ENCODE results near the gene TSPO.
"Not testable (repeated sequence)": the region's sequence is repeated elsewhere in the genome, so short reads cannot be mapped to it uniquely, and the experiment has no call there.

Gene TSPO

DNA sequence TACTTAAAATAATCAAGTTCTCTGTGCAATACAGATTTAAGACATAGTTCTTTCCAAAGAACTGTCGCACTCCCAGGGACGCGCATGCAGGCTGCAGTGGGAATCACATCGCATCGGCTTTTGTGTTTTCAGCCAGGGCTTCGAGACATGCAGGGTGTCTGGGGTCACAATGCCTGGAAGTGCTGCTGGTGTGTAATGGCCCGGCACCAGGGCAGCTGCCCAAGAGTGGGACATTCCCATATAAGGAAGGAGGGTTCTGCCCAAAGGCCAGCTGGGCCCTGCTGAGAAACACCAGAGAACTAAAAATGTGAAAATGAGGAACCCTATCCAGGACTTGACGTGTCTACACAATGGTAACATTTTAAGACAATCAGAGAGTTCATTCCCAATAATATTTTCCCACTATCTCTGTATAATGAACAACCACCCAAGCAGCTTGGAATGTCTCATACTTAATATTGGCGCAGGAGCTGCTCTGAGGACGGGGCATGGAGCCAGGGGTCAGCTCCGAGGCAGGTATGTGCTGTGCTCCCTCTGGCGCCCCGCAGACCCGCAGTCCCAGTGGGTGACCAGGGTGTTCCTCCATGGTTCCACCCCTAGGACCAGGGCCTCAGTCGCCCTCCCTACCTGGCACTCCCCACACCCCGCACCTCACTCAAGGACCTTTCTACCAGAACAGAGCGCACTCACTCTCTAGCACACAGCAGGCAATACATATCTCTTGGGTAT, 19.4 kb upstream of the TSPO start:
- DNase-seq = no peak

- no peak for DNase-seq
Observed at GRCh38 chr22:43133401-43133800, 18.0 kb upstream of the TSPO start.

GRCh38 chr22:43134553-43134952, 16.8 kb upstream of the TSPO start:
- DNase-seq = no peak

- DNase-seq = no peak
Observed at GRCh38 chr22:43135565-43135964, 15.8 kb upstream of the TSPO start.

GRCh38 chr22:43136255-43136654, 15.1 kb upstream of the TSPO start:
- DNase-seq = peak; percentile 76

- no peak for DNase-seq
Observed at GRCh38 chr22:43136801-43137200, 14.6 kb upstream of the TSPO start.

DNA sequence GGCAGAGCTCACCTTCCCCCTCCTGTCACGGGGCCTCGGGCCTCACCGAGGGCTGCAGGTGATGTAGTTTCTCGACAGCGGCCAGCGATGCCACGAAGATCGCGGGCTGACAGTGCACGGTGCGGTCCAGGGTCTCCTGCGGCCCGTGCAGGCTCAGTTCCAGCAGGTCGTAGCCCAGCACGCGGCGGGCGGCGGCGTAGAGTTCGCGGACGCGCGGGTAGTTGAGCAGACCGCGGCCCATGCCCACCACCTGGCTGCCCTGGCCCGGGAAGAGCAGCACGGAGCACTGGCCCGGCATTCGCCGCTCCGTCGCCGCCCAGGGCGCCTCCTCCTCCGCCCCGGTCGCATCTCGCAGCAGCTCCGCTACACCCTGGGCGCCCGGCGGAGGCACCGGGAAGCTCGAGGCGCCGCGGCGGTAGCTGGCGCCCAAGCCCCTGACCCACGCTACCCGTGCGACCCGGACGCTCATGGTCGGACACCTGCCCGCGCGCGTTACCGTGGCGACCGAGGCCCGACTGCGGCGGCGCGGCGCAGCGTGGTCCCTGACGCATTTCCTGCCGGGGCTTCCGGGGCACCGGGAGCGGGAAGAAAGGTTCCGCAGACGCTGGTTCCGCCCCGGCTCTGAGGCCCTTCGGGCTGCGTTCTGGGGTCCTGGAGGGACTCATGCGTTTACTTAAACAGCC, 8.3 kb upstream of the TSPO start, which contains the start of gene MCAT:
Gene MCAT (minus strand): TSS at position 519 of the 683 bp plus-strand sequence. CDS start 50 bp downstream, at position 469.
- peak; percentile 93 for DNase-seq

GRCh38 chr22:43144949-43145348, 6.4 kb upstream of the TSPO start:
- DNase-seq = no peak

- not testable (repeated sequence) for DNase-seq
Observed at GRCh38 chr22:43145371-43145770, 6.0 kb upstream of the TSPO start.

DNA sequence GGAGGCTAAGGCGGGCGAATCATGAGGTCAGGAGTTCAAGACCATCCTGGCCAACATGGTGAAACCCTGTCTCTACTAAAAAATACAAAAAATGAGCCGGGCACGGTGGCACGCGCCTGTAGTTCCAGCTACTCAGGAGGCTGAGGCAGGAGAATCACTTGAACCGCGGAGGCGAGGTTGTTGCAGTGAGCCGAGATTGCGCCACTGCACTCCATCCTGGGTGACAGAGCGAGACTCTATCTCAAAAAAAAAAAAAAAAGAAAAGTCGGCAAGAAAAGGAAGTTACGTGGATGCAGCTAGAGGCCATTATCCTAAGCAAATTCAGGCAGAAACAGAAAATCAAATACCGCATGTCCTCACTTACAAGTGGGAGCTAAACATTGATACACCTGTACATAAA, 5.0 kb upstream of the TSPO start:
- DNase-seq = not testable (repeated sequence)

DNA sequence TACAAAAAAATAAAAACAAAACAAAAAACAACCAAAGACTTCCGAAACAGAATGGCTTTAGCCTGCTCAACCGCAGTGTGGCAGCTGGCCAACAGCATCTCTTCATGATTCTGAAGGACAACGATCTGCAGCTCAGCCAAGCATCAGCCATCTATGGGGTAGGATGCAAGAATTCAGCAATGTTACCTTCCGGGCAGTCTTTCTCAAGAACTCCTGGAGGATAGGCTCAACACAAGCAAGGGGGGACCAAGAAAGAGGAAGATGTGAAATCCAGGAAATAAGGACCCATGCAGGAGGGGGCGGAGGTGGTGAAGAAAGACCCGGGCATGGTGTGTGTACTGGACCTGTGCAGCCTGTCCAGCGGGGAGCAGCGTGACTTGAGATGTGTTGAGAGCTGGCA, 3.5 kb upstream of the TSPO start:
- no peak for DNase-seq

DNA sequence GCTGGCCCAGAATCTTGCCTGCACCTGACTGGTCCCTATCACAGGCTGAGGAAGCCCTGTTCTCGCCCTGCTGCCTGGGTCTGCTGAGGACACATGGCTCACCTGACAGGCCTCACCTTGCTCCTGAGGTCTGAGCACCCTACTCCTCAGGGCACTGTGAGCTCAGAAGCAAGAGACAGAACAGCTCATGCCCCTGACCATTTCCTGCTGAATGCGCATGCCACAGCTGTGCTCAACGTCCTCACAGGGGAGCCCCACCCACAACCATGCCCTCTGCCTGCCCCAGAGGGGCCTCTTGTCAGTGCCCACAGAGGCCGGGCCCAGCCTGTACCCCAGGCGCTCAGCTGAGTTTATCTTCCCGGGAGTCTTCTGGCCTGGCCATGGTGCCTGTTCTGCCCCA, 2.8 kb upstream of the TSPO start:
- DNase-seq = no peak

- DNase-seq = no peak
Observed at GRCh38 chr22:43150731-43151206, 590 bp upstream of the TSPO start.

DNA sequence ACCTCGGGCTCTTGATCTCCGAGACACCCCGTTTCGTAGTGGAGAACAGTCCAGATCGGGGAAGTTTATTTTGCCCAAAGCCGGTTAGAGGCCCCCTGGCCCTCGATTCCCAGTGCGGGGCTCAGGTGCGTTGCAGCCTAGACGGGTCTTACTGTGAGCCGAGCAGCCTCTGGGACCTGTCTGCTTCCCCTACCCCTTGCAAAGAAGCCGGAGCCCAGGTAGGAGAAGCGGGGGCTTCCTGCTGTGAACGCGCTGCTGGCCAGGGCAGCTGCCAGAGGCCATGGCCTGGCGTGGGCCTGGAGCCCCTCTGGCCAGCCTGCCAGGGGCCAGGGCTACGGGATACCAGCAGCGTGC, 621 bp downstream of the TSPO start:
- no peak for DNase-seq

- DNase-seq = peak; percentile 88
Observed at GRCh38 chr22:43152357-43153071, 1.2 kb downstream of the TSPO start.

DNA sequence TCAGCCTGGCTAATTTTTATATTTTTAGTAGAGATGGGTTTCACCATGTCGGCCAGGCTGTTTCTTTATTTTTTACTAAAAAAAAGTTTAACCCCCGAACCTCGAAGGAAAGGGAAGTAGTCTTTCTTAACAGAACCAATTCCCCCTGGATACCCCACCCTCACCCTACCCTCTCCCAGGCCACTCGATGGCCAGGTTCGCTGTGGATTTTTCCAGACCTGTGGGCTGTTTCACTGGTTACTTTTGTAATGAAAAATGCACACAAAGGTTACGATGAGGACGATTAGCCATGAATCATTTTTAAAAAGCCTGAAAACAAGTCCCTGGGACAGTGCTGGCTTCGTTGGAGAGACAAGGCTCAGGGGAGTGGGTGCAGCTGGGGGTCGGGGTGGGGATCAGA, 2.5 kb downstream of the TSPO start:
- no peak for DNase-seq

- DNase-seq = no peak
Observed at GRCh38 chr22:43154887-43155536, 3.7 kb downstream of the TSPO start.

GRCh38 chr22:43155789-43156188, 4.4 kb downstream of the TSPO start:
- DNase-seq = no peak

DNA sequence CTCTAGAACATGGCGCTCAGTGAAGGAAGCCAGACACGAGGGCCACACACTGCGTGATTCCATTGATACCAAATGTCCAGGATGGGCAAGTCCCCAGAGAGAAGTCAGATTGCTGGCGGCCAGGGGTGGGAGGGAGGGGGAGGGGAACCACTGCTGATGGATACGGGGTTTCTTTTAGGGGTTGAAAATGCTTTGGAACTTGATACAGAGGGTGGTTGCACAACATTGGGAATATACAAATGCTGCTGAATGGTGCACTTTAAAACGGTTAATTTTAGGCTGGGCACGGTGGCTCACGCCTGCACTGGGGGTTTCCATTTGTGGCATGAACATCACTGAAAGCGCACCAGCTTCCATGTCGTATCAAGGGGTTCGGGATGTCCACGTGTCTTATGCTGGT, 5.1 kb downstream of the TSPO start:
- DNase-seq = no peak

DNA sequence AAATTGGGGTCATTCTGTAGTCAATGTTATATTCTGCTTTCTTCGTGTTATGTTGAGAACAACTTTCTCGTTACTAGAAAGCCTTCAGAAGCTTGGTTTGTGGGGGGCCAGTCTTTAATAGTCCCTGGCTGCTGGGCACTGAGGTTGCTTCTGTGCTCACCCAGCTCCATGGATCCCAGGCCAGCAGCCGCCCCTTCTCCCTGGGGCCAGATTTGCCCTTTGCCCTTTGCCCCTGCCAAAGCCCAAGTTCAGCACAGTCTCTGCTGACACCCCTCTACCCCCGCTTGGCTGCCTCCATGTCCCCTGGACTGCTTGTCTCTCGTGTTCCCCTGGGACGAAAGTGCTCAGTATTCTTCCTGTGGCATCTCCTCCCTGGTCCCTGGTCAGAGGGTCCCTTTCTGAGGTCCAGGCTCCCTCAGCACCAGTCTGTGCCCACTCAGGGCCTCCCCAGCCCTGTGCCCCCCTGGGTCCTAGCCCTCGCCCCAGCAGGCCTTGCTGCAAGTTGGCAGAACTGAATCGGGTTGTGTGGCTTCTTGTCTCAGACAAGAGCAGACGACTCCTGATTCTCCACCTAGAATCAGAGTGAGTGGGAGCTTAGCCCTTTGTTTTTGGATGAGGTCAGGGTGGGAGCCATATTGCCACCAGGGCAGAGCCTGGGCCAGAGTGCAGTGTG, 6.7 kb downstream of the TSPO start:
- no peak for DNase-seq

DNA sequence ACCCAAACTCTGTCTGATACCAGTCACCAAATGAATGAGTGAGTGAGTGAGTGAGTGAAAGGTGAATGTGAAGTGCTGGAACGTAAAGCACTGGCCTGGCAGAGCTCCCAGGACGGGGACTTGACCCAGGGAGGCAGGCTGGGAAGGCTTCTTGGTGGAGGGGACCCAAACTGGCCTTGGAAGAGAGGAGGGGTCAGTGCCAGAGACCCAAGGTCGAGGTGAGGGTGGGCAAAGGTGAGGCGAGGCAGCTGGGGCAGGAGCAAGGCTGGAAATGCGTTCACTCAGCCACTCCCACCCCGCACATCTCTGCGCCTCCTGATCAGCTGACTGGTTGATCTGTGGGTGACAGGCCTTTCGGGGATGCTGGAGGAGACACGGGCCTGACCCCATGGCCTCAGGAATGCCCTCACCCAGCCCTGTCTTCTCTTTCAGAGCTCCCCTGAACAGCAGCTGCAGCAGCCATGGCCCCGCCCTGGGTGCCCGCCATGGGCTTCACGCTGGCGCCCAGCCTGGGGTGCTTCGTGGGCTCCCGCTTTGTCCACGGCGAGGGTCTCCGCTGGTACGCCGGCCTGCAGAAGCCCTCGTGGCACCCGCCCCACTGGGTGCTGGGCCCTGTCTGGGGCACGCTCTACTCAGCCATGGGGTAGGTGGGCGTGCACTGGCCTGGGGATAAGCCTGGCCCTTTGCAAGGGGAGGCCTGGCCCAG, 7.6 kb downstream of the TSPO start:
- DNase-seq = no peak

All from activated effector memory CD4-positive, alpha-beta T cell treated with anti-CD3 and anti-CD28 coated beads, Interleukin-2, amount 50 U/mL, for 16 hours (primary cell).